ENCODE data around the gene AP2A1. TPM values are rescaled to one million over a fixed set of nuclear protein-coding genes. Genes with fewer than 3 reads are reported as not detected.

Gene AP2A1
- total and polyA plus RNA-seq, 9 of the 15 experiments (the other 6 are each of a cell fraction or from before 2014, with no cell fraction given), result 0.55 to 150 (median 31.9) TPM

- TF ChIP-seq ZBTB2 (IDR thresholded peaks at IDR 0.05), result 0 out of 2 replicates have a peak, but pooled peaks have one; percentile 50
- TF ChIP-seq MYC (IDR thresholded peaks at IDR 0.05; ENCODE audit: low read depth, low read length), result peak; percentile 16; the same call in 1 of the 2 replicates
- no peak for TF ChIP-seq MYC (CRISPR knock-in tag; IDR thresholded peaks at IDR 0.05; ENCODE audit: borderline replicate concordance, low read depth)
- TF ChIP-seq PRDM10 (IDR thresholded peaks at IDR 0.05; ENCODE audit: partially characterized antibody), result peak; percentile 40
- TF ChIP-seq TSC22D4 (tag; IDR thresholded peaks at IDR 0.05), result no peak
- no peak for TF ChIP-seq EZH2 (IDR thresholded peaks at IDR 0.05; ENCODE audit: borderline replicate concordance, low read depth, low read length)
- TF ChIP-seq ZNF512 (tag; IDR thresholded peaks at IDR 0.05), result no peak
- TF ChIP-seq MNT (conservative IDR thresholded peaks at IDR 0.05), result 0 out of 4 replicates have a peak, but pooled peaks of 1 of the 2 experiments have one; percentile 46
- no peak for TF ChIP-seq U2AF1 (optimal IDR thresholded peaks at IDR 0.05; ENCODE audit: low read depth, low read length)
- TF ChIP-seq NFE2 (IDR thresholded peaks at IDR 0.05; ENCODE audit: low read depth), result peak; percentile 59
- TF ChIP-seq ZNF140 (CRISPR knock-in tag; IDR thresholded peaks at IDR 0.05), result no peak
- 0 out of 2 replicates have a peak, but pooled peaks have one; percentile 72 for TF ChIP-seq HDGF (IDR thresholded peaks at IDR 0.05)
- TF ChIP-seq TOE1 (IDR thresholded peaks at IDR 0.05; ENCODE audit: borderline replicate concordance), result peak; percentile 39; the same call in 1 of the 2 replicates
- no peak for TF ChIP-seq TOE1 (CRISPR knock-in tag; IDR thresholded peaks at IDR 0.05; ENCODE audit: borderline replicate concordance, low read depth)
- no peak for TF ChIP-seq HNRNPK (IDR thresholded peaks at IDR 0.05; ENCODE audit: low read depth, low read length, poor library complexity, severe bottlenecking)
Measured at GRCh38 chr19:49775742-49776370, 9.1 kb downstream of the AP2A1 start (continued).
